Right atrium auricular region (tissue), 2 donors: ENCODE results near the gene NEUROD6. TPM values are rescaled to one million over a fixed set of nuclear protein-coding genes. Genes with fewer than 3 reads are reported as not detected.
A peak's percentile ranks its signal among the peaks of the same experiment; 100 is the strongest.

Source experiments
- DNase-seq: peaks from one replicate; pipeline ENCODE4 v3.0.0-alpha.2; 2019; ENCODE audit warnings: low spot score
- H3K27ac ChIP-seq, 2 donors: fragments of 200-600 bp; sonication (generic); 1 replicate in 1 of 2; 2 replicates in 1 of 2; pipeline ENCODE4 v1.5.1; 2016 to 2019
- H3K27me3 ChIP-seq, 2 donors: fragments of 200-600 bp; sonication (generic); one replicate each; pipeline versions ENCODE4 v1.5.1 to v1.6.0; 2017 to 2019
- H3K36me3 ChIP-seq: fragments of 200-600 bp; sonication (generic); one replicate; pipeline ENCODE4 v1.5.1; 2016
- H3K4me1 ChIP-seq, 2 donors: fragments of 200-600 bp; sonication (generic); one replicate each; pipeline versions ENCODE4 v1.5.1 to v1.6.0; 2017 to 2019
- H3K4me3 ChIP-seq, 2 donors: fragments of 200-600 bp; sonication (generic); 1 replicate in 1 of 2; 2 replicates in 1 of 2; pipeline ENCODE4 v1.5.1; 2017 to 2019; ENCODE audit warnings: mild to moderate bottlenecking in 1 of 2, moderate library complexity in 1 of 2
- H3K9me3 ChIP-seq, 2 donors: fragments of 200-600 bp; sonication (generic); one replicate each; pipeline ENCODE4 v1.5.1; 2019
- total RNA-seq, 2 donors: library from RNA; depleted of rRNA; stranded (reverse); fragments of >200 nt; gene quantifications; one replicate each; pipeline ENCODE4 v1.1.0, GENCODE V29; 2016
- TF ChIP-seq, protein P1 (sequence below), 2 donors: fragments of 200-600 bp; sonication (generic); IDR thresholded peaks; one replicate each; pipeline ENCODE4 v1.5.1; 2019; ENCODE audit warnings: antibody characterized with exemption in 2 of 2

The NEUROD6 gene
- total RNA-seq, 2 donors from 2014 or later: not detected

DNA sequence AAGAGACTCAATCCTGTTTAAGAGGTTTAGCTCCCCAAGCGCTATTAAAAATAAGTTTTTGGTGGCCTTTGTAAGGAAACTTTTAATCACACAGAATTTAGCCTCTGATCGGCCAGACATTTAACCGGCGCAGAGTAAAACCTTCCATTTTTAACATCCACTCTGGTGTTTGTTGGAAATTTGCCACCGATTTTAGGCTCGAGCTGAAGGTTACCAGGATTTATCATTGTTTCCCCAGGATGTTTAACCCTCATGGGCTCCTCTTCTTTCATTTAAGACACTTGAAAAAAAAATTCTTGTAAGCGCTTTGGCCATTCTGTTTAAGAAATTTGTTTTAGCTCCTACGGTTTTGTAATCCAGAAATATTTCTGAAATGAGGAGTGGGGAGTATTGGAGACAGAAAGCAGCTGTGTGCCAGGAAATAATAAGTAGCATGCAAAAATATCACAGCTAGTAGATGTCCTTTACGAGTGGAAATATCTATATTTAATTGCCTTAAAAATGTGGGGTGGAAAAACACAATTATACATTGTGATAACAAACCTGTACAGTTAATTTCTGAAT is 3.4 kb downstream of the NEUROD6 start:
- TF ChIP-seq, protein P1, sequence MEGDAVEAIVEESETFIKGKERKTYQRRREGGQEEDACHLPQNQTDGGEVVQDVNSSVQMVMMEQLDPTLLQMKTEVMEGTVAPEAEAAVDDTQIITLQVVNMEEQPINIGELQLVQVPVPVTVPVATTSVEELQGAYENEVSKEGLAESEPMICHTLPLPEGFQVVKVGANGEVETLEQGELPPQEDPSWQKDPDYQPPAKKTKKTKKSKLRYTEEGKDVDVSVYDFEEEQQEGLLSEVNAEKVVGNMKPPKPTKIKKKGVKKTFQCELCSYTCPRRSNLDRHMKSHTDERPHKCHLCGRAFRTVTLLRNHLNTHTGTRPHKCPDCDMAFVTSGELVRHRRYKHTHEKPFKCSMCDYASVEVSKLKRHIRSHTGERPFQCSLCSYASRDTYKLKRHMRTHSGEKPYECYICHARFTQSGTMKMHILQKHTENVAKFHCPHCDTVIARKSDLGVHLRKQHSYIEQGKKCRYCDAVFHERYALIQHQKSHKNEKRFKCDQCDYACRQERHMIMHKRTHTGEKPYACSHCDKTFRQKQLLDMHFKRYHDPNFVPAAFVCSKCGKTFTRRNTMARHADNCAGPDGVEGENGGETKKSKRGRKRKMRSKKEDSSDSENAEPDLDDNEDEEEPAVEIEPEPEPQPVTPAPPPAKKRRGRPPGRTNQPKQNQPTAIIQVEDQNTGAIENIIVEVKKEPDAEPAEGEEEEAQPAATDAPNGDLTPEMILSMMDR (IDR thresholded peaks at IDR 0.05): no peak
- H3K27me3 ChIP-seq: peaks cover 0 to 8% of the 10 kb centered on the region in 2 donors
- H3K9me3 ChIP-seq: no peaks in the 10 kb centered on the region
- H3K4me1 ChIP-seq: peaks cover 0 to 12% of the 10 kb centered on the region in 2 donors
- H3K4me3 ChIP-seq: no peak overlapping the region
- H3K27ac ChIP-seq: no peak overlapping the region
- no peaks in the 10 kb centered on the region for H3K36me3 ChIP-seq
- no peak for DNase-seq

DNA sequence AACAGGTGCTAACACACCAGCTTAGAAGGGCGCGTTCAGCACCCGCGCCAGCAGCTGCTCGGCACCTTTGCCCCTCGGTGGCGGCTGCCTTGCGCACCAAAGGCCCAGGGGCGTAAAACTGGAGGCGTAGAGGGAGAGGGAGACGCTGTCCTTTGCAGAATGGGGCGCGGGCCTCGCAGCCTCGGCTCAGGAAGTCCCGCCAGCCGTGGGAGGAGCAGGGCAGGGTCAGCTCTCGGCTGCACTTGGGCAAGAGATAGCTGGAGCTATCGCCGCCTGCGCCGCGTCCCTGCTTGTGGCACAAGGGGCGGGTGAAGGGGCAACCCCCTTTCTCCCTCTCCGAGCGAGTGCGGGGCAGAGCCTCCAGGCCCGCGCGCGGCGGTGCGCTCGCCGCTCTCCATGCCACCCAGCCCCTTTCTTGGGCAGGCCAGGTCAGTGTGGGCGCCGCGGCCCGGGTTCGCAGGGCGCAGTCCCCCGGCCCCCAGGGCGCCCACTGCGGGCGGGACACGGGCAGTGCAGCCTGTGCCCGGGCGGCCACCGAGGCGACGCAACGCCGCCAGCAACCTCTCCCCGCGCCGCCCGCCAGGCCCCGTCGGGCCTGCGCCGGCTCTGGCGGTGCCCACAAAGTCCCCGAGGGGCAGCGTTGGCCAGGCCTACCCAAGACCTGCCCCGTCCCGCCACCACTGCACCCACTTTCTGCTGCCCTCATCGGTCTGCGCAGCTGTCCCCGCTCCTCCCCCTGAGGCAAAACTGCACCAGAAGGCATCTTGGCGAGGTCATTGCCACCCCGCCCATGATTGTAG is 4.1 kb downstream of the NEUROD6 start:
- no peaks in the 10 kb centered on the region for H3K36me3 ChIP-seq
- DNase-seq: no peak
- TF ChIP-seq, protein P1 (IDR thresholded peaks at IDR 0.05): no peak
- peak overlapping the region in 1 of 2 donors; percentile 25 for H3K4me3 ChIP-seq
- no peaks in the 10 kb centered on the region for H3K9me3 ChIP-seq
- peaks cover 0 to 12% of the 10 kb centered on the region in 2 donors for H3K4me1 ChIP-seq
- no peak overlapping the region for H3K27ac ChIP-seq
- peaks cover 0 to 8% of the 10 kb centered on the region in 2 donors for H3K27me3 ChIP-seq

DNA sequence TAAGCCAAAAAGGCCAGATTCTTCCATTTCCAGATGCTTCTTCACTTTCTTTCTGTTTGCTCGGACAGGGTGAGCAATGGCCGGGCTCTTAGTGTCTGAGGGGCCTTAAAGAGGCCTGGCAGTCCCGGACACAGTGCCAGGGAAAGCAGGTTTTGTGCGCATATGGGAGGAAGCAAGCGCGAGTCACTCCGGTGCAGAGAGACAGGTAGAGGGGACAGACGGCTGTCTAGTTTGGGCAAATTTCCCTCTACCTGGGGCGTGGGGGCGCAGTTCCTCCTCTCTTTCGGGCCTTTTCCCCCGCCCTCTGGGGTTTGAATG is 4.7 kb downstream of the NEUROD6 start:
- Histone ChIP-seq H3K27ac (no peak overlapping the region), H3K36me3 (no peaks in the 10 kb centered on the region), H3K4me3 (peak overlapping the region in 1 of 2 donors; percentile 25), H3K27me3 (peaks cover 0 to 8% of the 10 kb centered on the region in 2 donors), H3K9me3 (no peaks in the 10 kb centered on the region), H3K4me1 (peaks cover 0 to 12% of the 10 kb centered on the region in 2 donors)
- TF ChIP-seq, protein P1 (IDR thresholded peaks at IDR 0.05): no peak
- DNase-seq: no peak

DNA sequence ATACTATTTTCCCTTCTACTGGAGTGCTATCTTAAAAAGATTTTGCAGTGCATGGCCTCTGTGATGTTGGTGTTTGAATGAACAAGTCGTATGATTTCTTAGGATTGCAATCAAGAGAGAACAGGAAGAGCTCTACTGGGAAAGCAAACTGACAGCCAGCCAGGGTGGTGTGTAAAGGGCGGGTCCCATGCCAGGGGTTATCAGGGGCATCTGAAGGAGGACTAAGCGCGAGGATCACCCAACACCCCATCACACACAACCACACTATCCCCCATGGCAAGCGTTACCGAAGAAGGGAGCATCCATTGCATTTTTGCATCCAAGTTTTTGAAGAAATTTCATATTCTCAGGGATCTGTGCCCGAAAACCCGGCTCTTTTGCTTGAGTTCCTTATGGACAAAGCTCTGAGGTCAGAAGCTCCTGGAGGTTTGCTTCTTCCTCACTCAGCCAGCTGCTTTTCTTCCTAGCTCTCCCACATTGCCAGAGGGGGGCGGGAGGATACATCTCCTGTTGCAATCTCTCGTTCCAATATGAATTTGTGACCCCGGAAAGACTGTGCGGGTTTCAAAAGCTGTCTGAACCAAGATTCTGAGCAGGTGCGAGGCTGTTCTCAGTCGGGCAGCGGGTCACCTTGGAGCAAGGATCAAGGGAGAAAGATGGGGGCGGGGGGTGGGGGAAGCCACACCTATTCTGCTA is 5.2 kb downstream of the NEUROD6 start:
- Histone ChIP-seq H3K4me1 (peaks cover 0 to 12% of the 10 kb centered on the region in 2 donors), H3K27me3 (peaks cover 0 to 8% of the 10 kb centered on the region in 2 donors), H3K27ac (no peak overlapping the region), H3K9me3 (no peaks in the 10 kb centered on the region), H3K36me3 (no peaks in the 10 kb centered on the region), H3K4me3 (no peak overlapping the region)
- no peak for DNase-seq
- TF ChIP-seq, protein P1 (IDR thresholded peaks at IDR 0.05): no peak

DNA sequence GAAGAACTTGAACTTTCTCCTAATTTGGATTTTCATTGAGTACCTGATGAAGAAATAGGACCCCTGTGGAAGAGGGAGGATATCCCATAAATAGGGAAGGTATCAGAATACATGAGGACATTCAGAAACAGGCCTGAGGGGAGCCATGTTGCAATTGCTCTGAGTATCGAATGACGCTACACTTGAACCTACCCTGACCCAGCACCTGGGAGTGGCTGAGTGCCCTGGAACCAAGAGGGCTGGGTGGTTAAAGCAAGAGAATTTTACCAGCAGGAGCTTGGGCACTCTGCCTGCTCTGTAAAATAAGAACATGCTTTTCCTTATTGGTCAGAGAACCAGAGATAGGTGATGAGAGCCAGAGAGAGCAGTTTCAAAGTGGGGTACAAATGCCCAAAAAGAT is 7.2 kb downstream of the NEUROD6 start:
- Histone ChIP-seq H3K4me3 (no peak overlapping the region), H3K9me3 (no peaks in the 10 kb centered on the region), H3K36me3 (no peaks in the 10 kb centered on the region), H3K4me1 (peaks cover 0 to 12% of the 10 kb centered on the region in 2 donors), H3K27me3 (peaks cover 0 to 8% of the 10 kb centered on the region in 2 donors), H3K27ac (no peak overlapping the region)
- TF ChIP-seq, protein P1 (IDR thresholded peaks at IDR 0.05): no peak
- no peak for DNase-seq
